Cerebellar nuclear complex (tissue), 1 donor: ENCODE results near the gene TRAF1.

ENCODE experiments used
- DNase-seq, 2 experiments: peaks; one replicate each; lab custom pipeline; 2025; lab: John Stamatoyannopoulos, UW

Gene TRAF1

GRCh38 chr9:120940573-120940972 is 14.0 kb upstream of the TRAF1 start:
- DNase-seq: no peak

DNA sequence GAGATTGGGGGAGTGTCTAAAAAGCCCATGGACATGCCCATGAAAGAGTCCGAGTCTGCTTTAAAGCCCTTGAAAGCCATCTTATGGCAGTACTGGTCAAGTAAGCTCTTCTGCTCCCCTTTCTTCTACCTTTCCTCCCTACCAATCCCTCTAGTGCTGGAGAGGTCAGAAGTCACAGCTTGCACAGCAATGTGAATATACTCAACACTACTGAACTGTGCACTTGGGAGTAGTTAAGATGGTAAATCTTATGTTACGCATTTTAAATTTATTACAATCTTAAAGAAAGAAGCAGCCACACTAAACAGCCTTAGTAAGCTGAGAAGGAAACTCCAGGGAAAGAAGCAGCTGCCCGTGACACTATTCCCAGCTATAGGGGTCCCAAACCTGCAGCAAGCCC is 12.3 kb upstream of the TRAF1 start:
- no peak for DNase-seq

- no peak for DNase-seq
These were observed 11.0 kb upstream of the TRAF1 start for GRCh38 chr9:120937596-120937995.

DNA sequence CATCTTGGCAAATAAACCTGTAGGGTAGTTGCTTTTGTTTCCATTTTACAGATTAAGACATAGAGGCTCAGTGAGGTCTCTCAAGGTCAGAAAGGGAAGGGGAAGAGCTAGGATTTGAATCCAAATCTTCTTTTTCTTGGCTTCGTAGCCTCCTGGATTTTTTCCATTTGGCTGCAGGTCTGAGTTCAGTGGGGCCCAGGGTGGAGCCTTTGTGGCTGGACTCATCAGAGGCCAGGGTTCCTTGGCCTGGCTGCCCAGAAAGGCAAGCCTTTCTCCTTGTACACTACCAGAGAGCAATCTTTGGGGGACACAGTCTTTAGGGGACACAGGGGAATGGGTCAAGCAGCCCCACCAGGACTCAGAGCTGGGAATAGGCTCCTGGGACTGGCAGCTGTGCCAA is 10.5 kb upstream of the TRAF1 start:
- DNase-seq: no peak

GRCh38 chr9:120936764-120937122 is 10.1 kb upstream of the TRAF1 start:
- DNase-seq: no peak

GRCh38 chr9:120936011-120936763 is 9.6 kb upstream of the TRAF1 start:
- DNase-seq: peak; percentile 63 to 68

GRCh38 chr9:120935383-120935857 is 8.8 kb upstream of the TRAF1 start:
- DNase-seq: peak in 1 of 2 experiments; percentile 21

- DNase-seq: no peak
These were observed 7.7 kb upstream of the TRAF1 start for GRCh38 chr9:120934281-120934680.

DNA sequence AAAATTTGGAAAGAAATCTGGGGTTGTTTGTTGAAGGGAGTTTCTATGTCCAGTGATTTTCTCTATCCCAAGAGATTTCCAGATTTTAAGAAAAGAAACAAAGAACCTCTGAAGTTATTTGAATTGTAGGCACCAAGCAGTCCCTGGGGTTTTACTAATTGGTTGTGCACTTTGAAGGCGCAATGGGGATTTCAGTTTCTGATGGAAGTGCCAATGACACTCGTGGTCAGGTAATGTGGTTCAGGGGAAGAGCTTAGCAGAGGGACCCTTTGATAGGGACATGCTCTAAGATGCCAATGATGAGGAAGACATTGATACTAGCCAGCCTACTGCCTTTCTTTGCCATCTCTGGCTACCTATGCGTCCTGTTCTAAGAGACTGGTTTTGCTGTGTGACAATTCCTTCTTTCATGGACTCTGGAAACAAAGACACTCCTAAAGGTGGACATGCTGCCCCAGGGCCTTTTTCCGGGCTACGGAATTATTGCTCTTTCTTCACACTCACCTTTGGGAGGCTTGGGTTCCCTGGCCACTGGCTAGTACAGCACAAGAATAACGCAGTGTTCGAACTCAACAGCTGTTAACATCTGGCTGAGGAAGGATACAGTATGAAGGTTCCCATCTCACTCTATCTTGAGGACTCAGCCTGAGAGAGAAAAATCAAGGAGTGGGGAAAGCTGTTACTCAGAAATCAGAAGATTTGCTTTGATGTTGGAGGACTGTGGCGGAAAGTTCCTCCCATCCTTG is 6.9 kb upstream of the TRAF1 start:
- no peak for DNase-seq

GRCh38 chr9:120932086-120932823 is 5.7 kb upstream of the TRAF1 start:
- DNase-seq: no peak

GRCh38 chr9:120931231-120932085 is 4.9 kb upstream of the TRAF1 start:
- no peak for DNase-seq

- DNase-seq: no peak
These were observed 2.7 kb upstream of the TRAF1 start for GRCh38 chr9:120929229-120929791.

DNA sequence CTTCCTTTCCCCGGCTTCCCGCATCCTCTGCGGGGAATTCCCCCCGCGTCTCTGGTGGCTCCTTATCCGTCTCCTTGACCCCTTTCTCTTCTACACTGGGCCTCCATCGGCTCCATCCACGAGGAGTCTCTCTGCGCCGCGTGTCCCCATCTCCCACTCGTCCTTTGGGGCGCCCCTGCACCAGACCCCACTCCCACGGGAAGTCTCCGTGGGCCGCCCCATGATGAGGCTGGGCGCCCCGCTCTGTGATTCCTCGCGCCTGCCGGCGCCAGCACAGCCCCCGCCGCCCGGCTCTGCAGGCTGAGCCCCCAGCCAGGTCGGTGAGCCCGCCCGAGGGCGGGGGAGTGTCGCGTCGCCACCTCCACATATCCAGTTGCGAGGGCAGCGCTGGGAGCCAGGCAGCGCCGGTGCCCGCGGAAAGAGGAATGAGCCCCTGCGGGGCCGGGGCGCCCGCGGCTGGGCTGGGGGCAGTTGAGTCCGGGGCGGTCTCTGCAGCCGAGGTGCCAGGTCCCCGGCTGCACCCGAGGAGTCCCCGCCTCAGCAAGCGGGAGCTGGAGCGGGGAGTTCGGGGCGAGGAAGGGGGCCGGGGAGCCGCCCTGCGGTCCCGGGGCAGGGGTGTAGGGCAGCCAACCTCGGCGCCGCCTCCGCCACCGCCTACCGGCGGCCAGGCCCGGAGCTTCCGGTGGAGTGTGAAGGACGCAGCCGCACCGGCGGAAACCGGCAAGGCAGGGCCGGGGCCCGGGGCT is 2.1 kb upstream of the TRAF1 start:
- DNase-seq: no peak

DNA sequence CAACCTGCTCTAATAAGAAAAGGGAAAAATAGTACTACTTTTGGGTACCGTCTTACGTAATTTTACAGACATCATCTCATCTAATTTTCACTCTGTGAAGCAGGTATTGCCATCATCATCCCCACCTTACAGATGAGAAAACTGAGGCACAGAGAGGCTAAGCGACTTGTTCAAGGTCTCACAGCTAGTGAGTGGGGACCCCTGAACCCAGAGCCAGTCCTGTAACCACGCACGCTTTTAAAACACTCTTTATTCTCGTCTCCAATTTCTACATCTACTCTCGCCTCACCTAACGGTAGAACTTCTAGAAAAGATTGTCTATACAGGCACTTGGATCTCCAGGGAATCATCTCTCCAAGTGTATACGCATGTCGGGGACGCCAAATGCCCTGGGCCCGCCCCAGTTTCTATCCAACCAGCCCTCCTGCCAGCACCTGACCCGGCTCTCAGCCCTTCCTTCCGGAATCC is 1.5 kb upstream of the TRAF1 start:
- DNase-seq: no peak

DNA sequence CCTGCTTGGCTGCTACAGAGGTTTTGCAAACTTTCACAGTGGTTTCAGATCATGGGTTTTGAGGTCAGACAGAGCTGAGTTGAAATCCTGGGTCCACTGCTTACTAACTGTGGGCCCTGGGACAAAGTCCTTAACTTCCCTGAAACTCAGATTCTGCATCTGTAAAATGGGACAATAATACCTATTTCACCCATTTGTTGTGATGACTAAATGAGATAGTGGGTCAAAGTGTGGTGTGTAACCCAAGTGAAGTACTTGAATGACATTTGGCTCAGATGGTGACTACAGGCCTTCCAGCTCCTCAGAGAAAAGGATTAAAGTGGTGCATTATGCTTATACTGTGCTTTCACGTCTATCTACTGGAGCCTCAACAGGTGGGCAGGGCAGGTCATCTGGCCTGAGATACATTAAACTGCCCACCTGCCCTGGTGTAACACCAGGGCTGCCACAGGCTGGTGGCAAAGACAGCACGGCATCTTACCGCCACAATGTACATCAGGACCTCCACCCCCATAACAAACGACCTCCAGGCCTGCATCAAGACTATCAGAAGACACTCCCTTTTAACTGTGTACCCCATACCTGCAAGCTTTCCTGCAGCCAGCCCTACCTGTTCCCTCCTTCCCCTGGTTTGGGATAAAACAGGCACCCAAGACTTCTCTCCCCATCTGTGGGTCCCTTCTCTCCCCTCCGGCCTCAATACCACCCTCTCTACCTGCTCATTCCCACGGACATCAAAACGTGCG is 846 bp upstream of the TRAF1 start:
- no peak for DNase-seq

DNA sequence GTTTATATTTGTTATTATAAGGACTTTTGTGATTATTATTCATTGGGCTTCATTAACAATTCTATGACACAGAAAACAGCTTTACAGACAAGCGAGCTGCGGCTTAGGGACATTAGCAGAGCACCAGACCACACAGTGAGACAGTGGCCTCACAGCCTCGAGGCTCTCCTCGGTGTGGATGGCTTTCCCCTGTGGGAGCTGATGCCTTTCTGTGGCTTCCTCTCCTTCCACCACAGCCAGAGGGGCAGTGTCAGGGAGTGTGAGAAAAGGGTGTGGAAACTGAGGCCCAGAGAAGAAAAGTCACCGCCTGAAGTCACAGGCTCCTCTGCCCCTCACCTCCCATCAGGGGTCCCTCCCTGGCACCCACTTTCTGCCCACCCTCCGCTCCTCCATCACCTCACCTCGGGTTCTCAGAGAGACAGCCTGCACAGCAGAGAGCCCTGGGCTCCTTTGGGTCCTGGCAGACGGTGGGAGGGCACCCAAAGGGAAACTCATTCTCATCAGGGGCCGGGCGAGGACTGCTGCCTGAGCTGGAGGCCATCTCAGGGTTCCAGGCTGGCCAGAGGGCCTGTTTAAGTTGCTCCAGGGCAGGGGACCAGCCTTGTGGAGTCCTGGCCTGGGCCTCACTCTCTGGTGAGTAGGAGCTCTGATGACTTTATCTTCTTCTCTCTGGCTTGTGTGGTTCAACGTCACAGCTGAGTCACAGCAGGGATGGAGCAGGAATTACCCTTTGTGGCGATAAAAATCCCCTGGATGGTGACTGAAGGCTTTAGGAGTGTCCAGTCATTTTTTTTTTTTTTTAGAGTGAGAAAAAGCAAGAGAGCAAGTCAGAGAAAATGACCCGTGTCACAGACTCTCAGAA is 830 bp downstream of the TRAF1 start:
- DNase-seq: no peak

DNA sequence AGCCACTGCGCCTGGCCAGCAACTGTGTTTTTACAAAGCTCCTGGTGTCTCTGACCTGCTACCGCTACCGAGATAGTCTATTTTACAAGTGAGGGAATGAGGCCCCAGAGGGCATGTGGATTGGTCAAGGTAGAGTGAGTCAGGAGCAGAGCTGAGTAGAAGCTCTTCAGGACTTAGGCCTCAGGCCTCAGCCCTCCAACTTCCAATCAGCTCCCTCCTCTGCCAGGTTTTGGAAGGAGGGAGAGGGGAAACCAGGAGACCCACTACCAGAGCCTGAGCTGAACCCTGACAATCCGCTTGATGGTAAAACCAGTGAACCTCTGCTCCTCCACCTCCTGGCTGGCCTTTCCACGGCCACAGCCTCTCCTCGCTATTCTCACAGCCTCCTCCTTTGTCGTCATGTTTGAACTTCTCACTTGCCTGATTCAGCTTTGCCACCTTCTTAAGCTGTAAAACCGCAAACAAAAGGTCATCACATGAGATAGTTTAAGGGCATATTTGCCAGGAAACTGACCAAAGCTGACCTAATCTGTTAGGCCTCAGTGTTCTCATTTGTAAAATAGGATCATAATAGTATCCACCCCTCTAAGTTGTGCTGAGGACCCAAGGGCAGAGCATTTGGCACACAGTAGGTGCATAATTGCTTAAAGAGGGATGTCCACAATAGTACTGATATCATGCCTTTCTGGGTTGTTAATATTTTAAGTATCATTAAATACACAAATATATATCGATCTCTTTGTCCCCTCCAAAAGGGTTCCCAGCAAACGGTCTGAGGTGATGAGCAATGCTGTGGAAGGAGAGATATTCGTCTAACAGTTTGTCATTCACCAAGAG is 1.7 kb downstream of the TRAF1 start:
- DNase-seq: no peak
